T-helper 17 cell (primary cell): ENCODE results near the gene BPTF. TPM values are rescaled to one million over a fixed set of nuclear protein-coding genes. Genes with fewer than 3 reads are reported as not detected.
A peak's percentile ranks its signal among the peaks of the same experiment; 100 is the strongest.
"Not testable (repeated sequence)": the region's sequence is repeated elsewhere in the genome, so short reads cannot be mapped to it uniquely, and the experiment has no call there.

Experiments
- ATAC-seq: fragments of 150-1000 bp; cut with Tn5 transposase; 2 replicates; pipeline ENCODE4 v1.10.0; 2021; ENCODE audit warnings: mild to moderate bottlenecking, moderate library complexity
- DNase-seq, 3 donors: peaks; one replicate each; pipeline versions ENCODE4 v3.0.0 to v3.0.0-alpha.2; 2020 to 2021
- H3K9me3 ChIP-seq: one replicate; pipeline ENCODE4 v1.7.0; 2013; ENCODE audit warnings: low read length, mild to moderate bottlenecking; ENCODE audit not compliant: control insufficient read depth, poor library complexity, severe bottlenecking
- H3K27ac Mint-ChIP-seq: one replicate; pipeline ENCODE4 v1.8.0; 2022; ENCODE audit warnings: mild to moderate bottlenecking, moderate library complexity, mixed read lengths
- H3K27me3 Mint-ChIP-seq: one replicate; pipeline ENCODE4 v1.8.0; 2022; ENCODE audit warnings: mixed read lengths
- H3K36me3 Mint-ChIP-seq: one replicate; pipeline ENCODE4 v1.8.0; 2022; ENCODE audit warnings: low read depth, mixed read lengths
- H3K4me1 Mint-ChIP-seq: one replicate; pipeline ENCODE4 v1.8.0; 2022; ENCODE audit warnings: mild to moderate bottlenecking, mixed read lengths
- H3K4me3 Mint-ChIP-seq: one replicate; pipeline ENCODE4 v1.8.0; 2022; ENCODE audit warnings: mild to moderate bottlenecking, moderate library complexity, mixed read lengths
- total RNA-seq, 4 donors: library from RNA in 2 of 4; stranded (reverse) in 2 of 4; gene quantifications; one replicate each; pipeline ENCODE4 v1.2.3 and lab custom pipeline; 2022 to 2026

The BPTF gene
- total RNA-seq = 100 to 1,000 TPM; 138 to 145 TPM
- total RNA-seq (lab: John Stamatoyannopoulos, UW) = 192 to 214 reads per million in 2 donors

- ATAC-seq (peak; percentile 89), DNase-seq (peak; percentile 87 to 92 (median 90))
- no peaks in the 10 kb centered on the region for H3K9me3 ChIP-seq
- H3K4me1 Mint-ChIP-seq = peaks cover 12% of the 10 kb centered on the region
- H3K27me3 Mint-ChIP-seq = no peaks in the 10 kb centered on the region
- H3K36me3 Mint-ChIP-seq = peaks cover 2% of the 10 kb centered on the region
- H3K4me3 Mint-ChIP-seq = peak within 1 kb of the TSS; percentile 98
- peak within 1 kb of the TSS; percentile 92 for H3K27ac Mint-ChIP-seq
These were observed at the start of gene BPTF for GRCh38 chr17:67824735-67825626. BPTF (plus strand) TSS chr17:67825503; CDS start chr17:67825725, 222 bp downstream.

GRCh38 chr17:67779098-67779672, 46.1 kb upstream of the BPTF start:
- DNase-seq (peak in 2 of 3 donors; percentile 14 to 15), ATAC-seq (peak; percentile 57)
- Mint-ChIP-seq H3K36me3 (no peaks in the 10 kb centered on the region), H3K27me3 (peaks cover 6% of the 10 kb centered on the region), H3K4me3 (no peak overlapping the region), H3K27ac (no peak overlapping the region), H3K4me1 (peaks cover 4% of the 10 kb centered on the region)
- H3K9me3 ChIP-seq = no peaks in the 10 kb centered on the region

DNA sequence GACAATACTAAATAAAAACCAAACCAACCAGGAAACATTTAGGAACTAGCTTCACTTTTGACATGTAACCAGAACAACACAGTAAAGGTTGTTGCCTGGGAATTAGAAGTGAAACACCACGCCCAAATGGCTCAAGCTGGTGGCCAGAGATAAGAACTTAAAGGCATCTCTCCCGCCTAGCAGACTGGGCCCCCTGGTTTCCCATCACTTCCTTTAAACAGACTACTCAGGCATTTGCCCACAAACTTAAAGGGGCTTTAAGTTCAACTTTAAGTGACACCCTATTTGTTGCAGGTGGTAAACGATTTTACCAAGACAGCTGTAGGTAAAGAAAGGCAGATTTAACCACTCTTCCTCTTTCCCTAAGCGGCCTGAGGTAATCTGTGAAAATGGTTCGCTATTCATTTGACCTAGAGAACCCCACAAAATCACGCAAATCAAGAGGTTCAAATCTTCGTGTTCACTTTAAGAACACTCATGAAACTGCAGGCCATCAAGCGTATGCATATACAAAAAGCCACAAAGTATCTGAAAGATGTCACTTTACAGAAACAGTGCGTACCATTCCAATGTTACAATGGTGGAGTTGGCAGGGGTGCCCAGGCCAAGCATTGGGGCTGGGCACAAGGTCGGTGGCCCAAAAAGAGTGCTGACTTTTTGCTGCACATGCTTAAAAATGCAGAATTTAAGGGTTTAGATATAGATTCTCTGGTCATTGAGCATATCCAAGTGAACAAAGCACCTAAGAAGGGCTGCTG, 40.8 kb upstream of the BPTF start:
- Mint-ChIP-seq H3K36me3 (no peaks in the 10 kb centered on the region), H3K27me3 (peaks cover 6% of the 10 kb centered on the region), H3K4me3 (no peak overlapping the region), H3K4me1 (no peaks in the 10 kb centered on the region), H3K27ac (no peak overlapping the region)
- H3K9me3 ChIP-seq = no peaks in the 10 kb centered on the region
- DNase-seq (no peak), ATAC-seq (no peak)

GRCh38 chr17:67785122-67785477, 40.2 kb upstream of the BPTF start:
- no peak for DNase-seq
- H3K36me3 Mint-ChIP-seq = no peaks in the 10 kb centered on the region
- no peaks in the 10 kb centered on the region for H3K4me1 Mint-ChIP-seq
- H3K4me3 Mint-ChIP-seq = no peak overlapping the region
- no peak for ATAC-seq
- no peaks in the 10 kb centered on the region for H3K9me3 ChIP-seq
- H3K27ac Mint-ChIP-seq = no peak overlapping the region
- peaks cover 6% of the 10 kb centered on the region for H3K27me3 Mint-ChIP-seq

DNA sequence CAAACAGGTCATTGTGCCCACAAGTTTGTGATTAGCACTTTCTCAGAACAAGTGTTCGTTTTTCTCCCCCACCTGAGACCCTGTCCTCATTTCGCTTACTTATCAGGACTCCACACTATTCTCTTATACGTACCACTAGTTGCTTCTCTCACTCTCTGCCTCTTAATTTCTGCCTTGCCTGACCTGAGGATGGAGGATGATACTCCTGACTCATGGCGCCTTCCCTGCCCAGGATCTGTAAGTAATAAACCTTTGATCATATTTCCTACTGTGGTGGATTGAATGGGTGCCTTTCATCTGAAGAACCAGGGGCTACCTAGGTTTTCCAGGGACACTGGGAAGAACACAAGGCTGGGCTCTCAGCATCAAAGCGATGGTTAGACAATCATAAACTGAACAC, 39.8 kb upstream of the BPTF start:
- Mint-ChIP-seq H3K27ac (no peak overlapping the region), H3K4me1 (no peaks in the 10 kb centered on the region), H3K36me3 (no peaks in the 10 kb centered on the region), H3K27me3 (peaks cover 6% of the 10 kb centered on the region), H3K4me3 (no peak overlapping the region)
- no peak for ATAC-seq
- no peak for DNase-seq
- no peaks in the 10 kb centered on the region for H3K9me3 ChIP-seq

GRCh38 chr17:67800495-67800928, 24.8 kb upstream of the BPTF start:
- no peaks in the 10 kb centered on the region for H3K36me3 Mint-ChIP-seq
- H3K4me1 Mint-ChIP-seq = peaks cover 3% of the 10 kb centered on the region
- ATAC-seq (peak; percentile 64), DNase-seq (peak; percentile 11 to 16 (median 14))
- peaks cover 5% of the 10 kb centered on the region for H3K27me3 Mint-ChIP-seq
- H3K27ac Mint-ChIP-seq = no peak overlapping the region
- H3K4me3 Mint-ChIP-seq = no peak overlapping the region
- no peaks in the 10 kb centered on the region for H3K9me3 ChIP-seq

DNA sequence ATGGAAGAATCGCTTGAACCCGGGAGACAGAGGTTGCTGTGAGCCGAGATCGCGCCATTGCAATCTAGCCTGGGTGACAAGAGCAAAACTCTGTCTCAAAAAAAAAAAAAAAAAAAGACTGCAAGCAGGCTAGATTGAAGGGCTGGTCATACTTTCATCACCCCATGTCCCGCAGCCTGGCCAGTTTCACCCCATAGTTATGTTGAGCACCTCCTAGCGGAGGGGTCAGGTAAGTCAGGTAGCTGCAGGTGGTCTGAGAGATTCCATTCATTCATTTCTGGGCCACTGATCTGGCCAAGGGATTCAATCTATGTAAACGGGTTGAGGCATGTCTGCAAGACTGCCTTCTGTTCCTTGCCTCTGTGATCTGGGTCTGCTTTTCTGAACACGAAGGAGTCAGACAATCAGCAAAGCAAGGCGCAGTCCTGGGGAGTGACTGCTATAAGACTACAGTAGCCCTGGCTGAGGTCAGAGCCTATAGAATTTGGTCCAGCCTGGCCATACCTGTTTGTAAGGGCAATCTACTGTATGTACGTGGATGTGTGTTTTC, 23.6 kb upstream of the BPTF start:
- Mint-ChIP-seq H3K4me3 (no peak overlapping the region), H3K27ac (no peak overlapping the region), H3K27me3 (peaks cover 5% of the 10 kb centered on the region), H3K4me1 (peaks cover 3% of the 10 kb centered on the region), H3K36me3 (no peaks in the 10 kb centered on the region)
- DNase-seq = no peak
- H3K9me3 ChIP-seq = no peaks in the 10 kb centered on the region
- ATAC-seq = no peak

DNA sequence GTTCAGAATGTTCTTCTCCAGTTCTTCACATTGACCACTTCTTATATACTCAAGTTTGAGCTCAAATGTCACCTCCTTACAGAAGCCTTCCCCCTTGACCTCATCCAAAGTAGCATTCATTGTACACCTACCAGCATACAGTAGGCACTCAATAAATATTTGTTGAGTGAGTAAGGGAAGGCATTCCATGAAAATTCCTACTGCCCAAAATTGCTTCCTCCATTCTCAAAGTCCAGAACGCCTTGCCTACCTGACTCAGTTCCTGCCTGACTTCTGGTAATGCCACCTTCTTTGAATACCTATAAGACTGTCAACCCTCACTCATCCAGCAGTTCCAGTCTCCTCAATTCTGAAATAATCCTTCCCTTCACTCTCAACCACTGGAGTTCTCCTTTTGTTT, 14.8 kb upstream of the BPTF start:
- H3K27ac Mint-ChIP-seq = no peak overlapping the region
- ATAC-seq (no peak), DNase-seq (no peak)
- no peaks in the 10 kb centered on the region for H3K9me3 ChIP-seq
- no peaks in the 10 kb centered on the region for H3K4me1 Mint-ChIP-seq
- H3K36me3 Mint-ChIP-seq = peaks cover 3% of the 10 kb centered on the region
- no peak overlapping the region for H3K4me3 Mint-ChIP-seq
- peaks cover 8% of the 10 kb centered on the region for H3K27me3 Mint-ChIP-seq

GRCh38 chr17:67812380-67812779, 12.9 kb upstream of the BPTF start:
- not testable (repeated sequence) for H3K9me3 ChIP-seq, H3K4me3 Mint-ChIP-seq, DNase-seq, ATAC-seq, H3K4me1 Mint-ChIP-seq, H3K27ac Mint-ChIP-seq, H3K36me3 Mint-ChIP-seq
- peaks cover 15% of the 10 kb centered on the region for H3K27me3 Mint-ChIP-seq

DNA sequence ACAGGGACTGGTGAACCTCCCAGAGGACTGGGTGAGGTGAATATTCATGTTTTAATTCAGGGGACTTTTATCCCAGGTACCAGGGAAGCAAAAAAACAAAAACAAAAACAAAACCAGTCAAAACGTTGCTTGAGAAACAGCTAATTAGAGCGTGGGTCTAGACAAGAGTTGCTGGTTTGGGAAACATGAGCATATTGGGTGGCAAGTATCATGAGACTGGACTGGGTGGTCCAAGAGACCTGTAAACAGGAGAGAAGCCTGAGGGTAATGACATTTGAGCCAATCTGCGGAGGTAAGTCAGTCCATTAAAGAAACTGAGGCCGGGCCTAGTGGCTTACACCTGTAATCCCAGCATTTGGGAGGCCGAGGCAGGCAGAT, 11.5 kb upstream of the BPTF start:
- H3K27ac Mint-ChIP-seq = no peak overlapping the region

DNA sequence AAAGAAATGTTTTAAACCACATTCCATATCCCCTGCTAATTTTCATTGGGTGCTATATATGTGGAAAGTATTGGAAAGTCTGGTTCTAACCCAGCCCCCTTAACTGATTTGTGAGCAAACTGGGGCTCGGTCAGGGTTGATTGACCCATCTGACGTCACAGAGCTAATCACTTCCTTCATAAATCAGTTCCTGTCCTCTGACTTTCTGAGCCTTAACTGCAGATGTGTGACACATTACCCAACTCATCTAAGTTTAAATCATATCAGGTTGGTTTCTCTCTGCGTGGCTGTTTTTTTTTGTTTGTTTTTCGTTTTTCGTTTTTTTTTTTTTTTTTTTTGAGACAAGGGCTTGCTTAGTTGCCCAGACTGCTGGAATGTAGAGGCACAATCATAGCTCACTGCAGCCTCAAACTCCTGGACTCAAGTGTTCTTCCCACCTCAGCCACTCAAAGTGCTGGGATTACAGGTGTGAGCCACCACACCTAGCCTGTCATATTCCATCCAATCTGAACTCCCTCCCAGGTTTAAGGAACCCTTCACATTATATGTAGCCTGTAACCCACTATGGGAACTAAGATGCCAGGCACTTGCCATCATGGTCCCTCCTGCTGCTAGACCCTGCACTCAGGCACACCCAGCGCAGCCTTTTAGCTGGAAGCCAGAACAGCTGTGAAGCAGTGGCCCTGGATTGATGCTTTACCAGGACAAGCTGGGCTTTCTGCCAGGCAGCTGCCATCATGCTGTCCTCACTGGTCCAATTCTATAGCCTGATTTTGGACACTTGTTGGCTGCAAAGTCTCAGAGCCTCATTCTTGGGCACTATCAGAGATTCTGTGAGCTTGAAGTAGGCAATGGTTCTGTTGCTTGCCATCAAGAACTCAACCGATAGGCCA, 6.9 kb upstream of the BPTF start:
- DNase-seq (no peak), ATAC-seq (peak; percentile 68)
- Mint-ChIP-seq H3K4me1 (no peaks in the 10 kb centered on the region), H3K36me3 (no peaks in the 10 kb centered on the region), H3K27me3 (peaks cover 11% of the 10 kb centered on the region), H3K27ac (no peak overlapping the region), H3K4me3 (no peak overlapping the region)
- H3K9me3 ChIP-seq = no peaks in the 10 kb centered on the region

More for the DNA sequence above, 11.5 kb upstream of the BPTF start:
- ATAC-seq (no peak), DNase-seq (no peak)
- Mint-ChIP-seq H3K4me1 (no peaks in the 10 kb centered on the region), H3K27me3 (peaks cover 15% of the 10 kb centered on the region), H3K36me3 (peaks cover 3% of the 10 kb centered on the region), H3K4me3 (no peak overlapping the region)
- H3K9me3 ChIP-seq = no peaks in the 10 kb centered on the region

DNA sequence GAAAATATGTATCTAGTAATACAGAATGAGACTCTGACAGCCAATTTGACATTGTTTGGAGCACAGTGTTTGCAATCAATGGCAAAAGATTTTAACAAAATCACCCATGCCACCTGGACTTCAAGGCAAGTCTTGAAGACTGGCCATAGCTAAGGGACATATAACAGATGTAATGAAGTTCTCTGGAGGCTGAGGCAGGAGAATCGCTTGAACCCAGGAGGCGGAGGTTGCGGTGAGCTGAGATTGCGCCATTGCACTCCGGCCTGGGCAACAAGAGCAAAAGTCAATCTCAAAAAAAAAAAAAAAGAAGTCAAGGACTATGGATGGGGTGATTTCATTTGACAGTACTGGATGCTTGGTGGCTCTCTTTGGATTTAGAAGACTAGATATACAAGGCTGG, 5.6 kb upstream of the BPTF start:
- Mint-ChIP-seq H3K27ac (no peak overlapping the region), H3K4me1 (no peaks in the 10 kb centered on the region), H3K27me3 (peaks cover 7% of the 10 kb centered on the region), H3K4me3 (no peak overlapping the region), H3K36me3 (no peaks in the 10 kb centered on the region)
- ATAC-seq (no peak), DNase-seq (no peak)
- H3K9me3 ChIP-seq = no peaks in the 10 kb centered on the region
